H1 (cell line): Measurements from ENCODE around the gene UBE4A. TPM values are rescaled to one million over a fixed set of nuclear protein-coding genes. Genes with fewer than 3 reads are reported as not detected.

Experiments used
- CTCF ChIA-PET: fragments of 300-600 bp; sonication (Branson Sonifier 250); formaldehyde crosslinking; loops from one replicate; lab custom pipeline; 2021; ENCODE audit not compliant: partially characterized antibody; lab: Charles Lee
- POLR2A ChIA-PET: fragments of 300-600 bp; sonication (Branson Sonifier 250); formaldehyde crosslinking; loops from one replicate; lab custom pipeline; 2021; ENCODE audit warnings: inconsistent platforms; ENCODE audit not compliant: partially characterized antibody; lab: Charles Lee
- DNase-seq, 2 experiments: peaks; one replicate each; pipeline versions ENCODE4 v3.0.0 to v3.0.0-alpha.2; 2010 to 2022; ENCODE audit warnings: low spot score in 2 of 2, low read depth in 1 of 2, mixed read lengths in 1 of 2
- FAIRE-seq: peaks from 2 replicates; lab custom pipeline; 2011; peaks lifted over from hg19 to GRCh38; lab: Jason Lieb, UNC
- H2AFZ ChIP-seq: 2 replicates; pipeline ENCODE4 v1.8.1; 2012; ENCODE audit warnings: low read length, inconsistent platforms
- H2AK5ac ChIP-seq: 2 replicates; pipeline ENCODE4 v1.6.1; 2013; ENCODE audit warnings: low read depth, low read length
- H2BK120ac ChIP-seq: replicated peaks from 2 replicates; pipeline ENCODE3; 2013; ENCODE audit warnings: low read depth, low read length, inconsistent platforms
- H2BK12ac ChIP-seq: 2 replicates; pipeline ENCODE4 v1.6.1; 2013; ENCODE audit warnings: low read depth, low read length
- H2BK15ac ChIP-seq: 2 replicates; pipeline ENCODE4 v1.6.1; 2013; ENCODE audit warnings: low read length
- H2BK20ac ChIP-seq: 2 replicates; pipeline ENCODE4 v1.6.1; 2013; ENCODE audit warnings: low read length
- H2BK5ac ChIP-seq: 2 replicates; pipeline ENCODE4 v1.6.1; 2013; ENCODE audit warnings: low read depth, low read length
- H3K14ac ChIP-seq: 2 replicates; pipeline ENCODE4 v1.6.1; 2013; ENCODE audit warnings: inconsistent platforms; ENCODE audit not compliant: insufficient read length
- H3K18ac ChIP-seq: 2 replicates; pipeline ENCODE4 v1.6.1; 2013; ENCODE audit warnings: low read length; ENCODE audit errors: extremely low read depth
- H3K23ac ChIP-seq: 2 replicates; pipeline ENCODE4 v1.6.1; 2013; ENCODE audit warnings: inconsistent platforms; ENCODE audit not compliant: insufficient read length
- H3K23me2 ChIP-seq: 2 replicates; pipeline ENCODE4 v1.6.1; 2013; ENCODE audit warnings: low read depth, low read length
- H3K27ac ChIP-seq: 2 replicates; pipeline ENCODE4 v1.6.1; 2011; ENCODE audit warnings: low read depth, low read length, inconsistent platforms
- H3K27me3 ChIP-seq, 4 experiments: replicated peaks in 1 of 4; 1 replicate in 1 of 4; 2 replicates in 3 of 4; pipeline versions ENCODE4 v1.6.1 to v1.8.1; 2011 to 2013; ENCODE audit warnings: low read length in 3 of 4, mild to moderate bottlenecking in 3 of 4, inconsistent platforms in 2 of 4, mixed read lengths in 2 of 4, moderate library complexity in 1 of 4; ENCODE audit not compliant: control insufficient read depth in 3 of 4, insufficient read depth in 3 of 4; ENCODE audit errors: extremely low read depth in 1 of 4
- H3K36me3 ChIP-seq, 4 experiments: 2 replicates each; pipeline versions ENCODE4 v1.6.1 to v1.8.1; 2011 to 2013; ENCODE audit warnings: mild to moderate bottlenecking in 4 of 4, low read length in 3 of 4, moderate library complexity in 2 of 4, control low read depth in 1 of 4, inconsistent platforms in 1 of 4; ENCODE audit not compliant: insufficient read depth in 4 of 4, control insufficient read depth in 2 of 4
- H3K4ac ChIP-seq: replicated peaks from 2 replicates; pipeline ENCODE3; 2013; ENCODE audit warnings: low read length, low read depth, mixed read lengths, inconsistent platforms; ENCODE audit not compliant: insufficient read length
- H3K4me1 ChIP-seq, 4 experiments: replicated peaks in 1 of 4; 1 replicate in 1 of 4; 2 replicates in 3 of 4; pipeline versions ENCODE4 v1.6.1 to v1.8.1; 2011 to 2013; ENCODE audit warnings: low read length in 3 of 4, inconsistent platforms in 2 of 4, mixed read lengths in 1 of 4; ENCODE audit not compliant: insufficient read depth in 4 of 4, control insufficient read depth in 3 of 4
- H3K4me2 ChIP-seq, 2 experiments: 2 replicates each; pipeline versions ENCODE4 v1.6.1 to v1.8.1; 2011 to 2013; ENCODE audit warnings: low read depth in 2 of 2, low read length in 2 of 2, control low read depth in 1 of 2, inconsistent platforms in 1 of 2, mild to moderate bottlenecking in 1 of 2; ENCODE audit not compliant: insufficient read depth in 1 of 2
- H3K4me3 ChIP-seq, 4 experiments: fragments of 200-600, 300-600 bp in 1 of 4; sonication (generic), shearing (Covaris generic), sonication (Bioruptor Twin) in 1 of 4; 2 replicates each; pipeline versions ENCODE4 v1.5.1 to v1.8.1; 2011 to 2016; ENCODE audit warnings: low read length in 4 of 4, low read depth in 3 of 4, control low read depth in 2 of 4, inconsistent platforms in 2 of 4, mild to moderate bottlenecking in 2 of 4, mixed read lengths in 1 of 4, moderate library complexity in 1 of 4; ENCODE audit not compliant: insufficient read depth in 2 of 4; ENCODE audit errors: extremely low read depth in 1 of 4
- H3K56ac ChIP-seq: replicated peaks from 2 replicates; pipeline ENCODE3; 2013; ENCODE audit warnings: low read depth, mild to moderate bottlenecking, mixed read lengths, low read length, inconsistent platforms; ENCODE audit not compliant: insufficient read length
- H3K79me1 ChIP-seq: 2 replicates; pipeline ENCODE4 v1.6.1; 2013; ENCODE audit warnings: low read depth, low read length, control low read depth
- H3K79me2 ChIP-seq, 2 experiments: 2 replicates each; pipeline versions ENCODE4 v1.6.1 to v1.8.1; 2012 to 2013; ENCODE audit warnings: low read length in 2 of 2, mild to moderate bottlenecking in 2 of 2, inconsistent platforms in 1 of 2; ENCODE audit not compliant: insufficient read depth in 2 of 2, control insufficient read depth in 1 of 2
- H3K9ac ChIP-seq, 4 experiments: replicated peaks in 1 of 4; 1 replicate in 1 of 4; 2 replicates in 3 of 4; pipeline versions ENCODE4 v1.6.1 to v1.8.1; 2011 to 2013; ENCODE audit warnings: low read depth in 3 of 4, low read length in 3 of 4, control low read depth in 2 of 4, mild to moderate bottlenecking in 2 of 4, moderate library complexity in 2 of 4, inconsistent platforms in 1 of 4; ENCODE audit errors: extremely low read depth in 1 of 4
- H3K9me3 ChIP-seq, 2 experiments: 2 replicates each; pipeline versions ENCODE4 v1.6.1 to v1.8.1; 2012 to 2013; ENCODE audit warnings: mild to moderate bottlenecking in 2 of 2, moderate library complexity in 2 of 2, control low read depth in 1 of 2, inconsistent platforms in 1 of 2, low read depth in 1 of 2, low read length in 1 of 2, mixed read lengths in 1 of 2; ENCODE audit not compliant: insufficient read depth in 2 of 2
- H4K20me1 ChIP-seq, 2 experiments: replicated peaks in 1 of 2; 2 replicates each; pipeline versions ENCODE3 to v1.8.1; 2011 to 2013; ENCODE audit warnings: inconsistent platforms in 2 of 2, low read length in 2 of 2, mild to moderate bottlenecking in 1 of 2; ENCODE audit not compliant: insufficient read depth in 2 of 2, control insufficient read depth in 1 of 2
- H4K5ac ChIP-seq: 2 replicates; pipeline ENCODE4 v1.6.1; 2013; ENCODE audit warnings: low read length, low read depth, mixed read lengths, inconsistent platforms; ENCODE audit not compliant: insufficient read length
- H4K8ac ChIP-seq: 2 replicates; pipeline ENCODE4 v1.8.0; 2013; ENCODE audit warnings: mild to moderate bottlenecking, moderate library complexity, low read length, inconsistent platforms; ENCODE audit not compliant: insufficient read depth; ENCODE audit errors: extremely low read depth
- H4K91ac ChIP-seq: replicated peaks from 2 replicates; pipeline ENCODE3; 2013; ENCODE audit warnings: low read length, mixed read lengths, inconsistent platforms; ENCODE audit not compliant: insufficient read length
- BRCA1 ChIP-seq: IDR thresholded peaks from 2 replicates; pipeline ENCODE4 v1.6.1; 2012; ENCODE audit warnings: low read depth, low read length, improper control_type of control experiment
- CBX5 ChIP-seq: fragments of 300-800, 300-1000 bp; sonication (generic); IDR thresholded peaks from 2 replicates; pipeline ENCODE4 v1.7.1; 2016; ENCODE audit warnings: antibody characterized with exemption, low read length, low read depth
- EZH2 ChIP-seq: fragments of 200-600 bp; sonication (generic); IDR thresholded peaks from 2 replicates; pipeline ENCODE4 v1.7.1; 2012; ENCODE audit warnings: low read depth, mild to moderate bottlenecking, moderate library complexity, low read length, inconsistent platforms; ENCODE audit not compliant: severe bottlenecking
- JUN ChIP-seq: IDR thresholded peaks from 2 replicates; pipeline ENCODE4 v1.6.1; 2011; ENCODE audit warnings: low read depth, mild to moderate bottlenecking, improper control_type of control experiment, low read length
- KDM5A ChIP-seq: fragments of 200-600 bp; IDR thresholded peaks from 2 replicates; pipeline ENCODE4 v1.7.1; 2012; ENCODE audit warnings: mild to moderate bottlenecking, low read length, inconsistent platforms, mixed read lengths
- RFX5 ChIP-seq: IDR thresholded peaks from 2 replicates; pipeline ENCODE4 v1.6.1; 2011; ENCODE audit warnings: low read depth, low read length, improper control_type of control experiment, borderline replicate concordance
- RXRA ChIP-seq: IDR thresholded peaks from 2 replicates; pipeline ENCODE4 v1.6.1; 2011; ENCODE audit warnings: low read depth, mild to moderate bottlenecking, low read length, moderate library complexity; ENCODE audit not compliant: insufficient read depth
- SIX5 ChIP-seq: IDR thresholded peaks from 2 replicates; pipeline ENCODE4 v1.6.1; 2011; ENCODE audit warnings: mild to moderate bottlenecking, low read depth, low read length
- YY1 ChIP-seq: IDR thresholded peaks from 2 replicates; pipeline ENCODE4 v1.6.1; 2011; ENCODE audit warnings: low read depth, mild to moderate bottlenecking, low read length
- WGBS, 2 experiments: shearing (Covaris generic) in 1 of 2; methylation state at CpG; one replicate each; pipeline versions ENCODE4 v1.1.6 to v1.1.7; 2013 to 2015; ENCODE audit warnings: low lambda C conversion rate in 2 of 2, mixed read lengths in 2 of 2, inconsistent platforms in 1 of 2, low coverage in 1 of 2, missing lambda C conversion rate in 1 of 2; ENCODE audit not compliant: insufficient replicate concordance in 2 of 2, insufficient coverage in 1 of 2, insufficient read length in 1 of 2; ENCODE audit errors: extremely low coverage in 1 of 2, missing lambda C conversion rate in 1 of 2; 5-methylcytosine and 5-hydroxymethylcytosine counted together
- polyA plus RNA-seq, 7 experiments: library from polyadenylated mRNA; depleted of rRNA in 3 of 7; stranded (reverse) in 5 of 7; unstranded in 2 of 7; fragments of >200 nt in 5 of 7; fragments of 200-250 nt in 2 of 7; gene quantifications; 1 replicate in 5 of 7; 2 replicates in 1 of 7; 4 replicates in 1 of 7; pipeline versions ENCODE4 v1.2.1 to v1.2.3, GENCODE V29; 2011 to 2013; ENCODE audit warnings: missing spikeins in 2 of 7, mixed read lengths in 2 of 7
- total RNA-seq: library from RNA; stranded (reverse); fragmentation: NEBNext Ultra II Directional; extraction: Animal tissue kit (Norgen Biotek cat#: 25700); gene quantifications from 2 replicates; pipeline ENCODE4 v1.2.1, GENCODE V29; 2021
- TF ChIP-seq, protein P1 (sequence below): IDR thresholded peaks from 2 replicates; pipeline ENCODE4 v1.6.1; 2012; ENCODE audit warnings: inconsistent platforms

UBE4A gene
- total and polyA plus RNA-seq, 2 of the 8 experiments (the other 6 are each of a cell fraction or from before 2014, with no cell fraction given): 11.3 to 34.5 TPM

DNA sequence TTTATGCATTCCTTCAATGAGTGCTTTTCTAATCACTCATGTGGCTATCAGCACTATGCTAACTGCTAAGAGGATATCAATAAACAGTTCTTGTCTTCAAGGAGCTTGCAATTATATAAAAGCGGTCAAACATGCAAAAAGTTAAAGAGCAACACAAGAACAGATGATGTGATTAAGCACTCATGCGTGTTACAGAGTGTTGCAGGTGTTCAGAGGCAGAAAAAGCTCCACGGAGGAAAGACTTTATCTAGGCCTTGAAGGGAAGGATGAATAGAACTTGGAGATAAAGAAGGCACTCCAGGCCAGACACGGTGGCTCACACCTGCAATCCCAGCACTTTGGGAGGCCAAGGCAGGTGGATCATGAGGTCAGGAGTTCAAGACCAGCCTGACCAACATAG, 41.3 kb upstream of the UBE4A start:
- 87% methylated on average over 4 of the region's 4 CpGs; no CpG with 5 or more reads in 1 of the 2 experiments for WGBS, 2 experiments
- H2BK20ac ChIP-seq: no peak overlapping the region
- H3K18ac ChIP-seq: no peak overlapping the region
- H2AK5ac ChIP-seq: no peak overlapping the region
- no peak overlapping the region for H3K4ac ChIP-seq
- no peak for FAIRE-seq
- no peak overlapping the region for H4K5ac ChIP-seq
- peaks cover 9% of the 10 kb centered on the region; the same call in 1 of the 2 replicates for H3K23me2 ChIP-seq
- no peaks in the 10 kb centered on the region for H3K36me3 ChIP-seq
- no peak overlapping the region for H2AFZ ChIP-seq
- no peak overlapping the region for H3K4me2 ChIP-seq
- H3K27ac ChIP-seq: no peak overlapping the region
- no peaks in the 10 kb centered on the region for H3K9me3 ChIP-seq
- CTCF ChIA-PET: interaction anchor here (1.6 kb wide), 1 partner anchor 147 kb away, joined by 4 read pairs; no protein-coding TSS in a partner anchor
- no peak overlapping the region for H3K4me3 ChIP-seq
- H4K91ac ChIP-seq: no peak overlapping the region
- H2BK5ac ChIP-seq: no peak overlapping the region
- no peak overlapping the region for H2BK15ac ChIP-seq
- H2BK120ac ChIP-seq: no peak overlapping the region
- DNase-seq: no peak
- no peaks in the 10 kb centered on the region for H3K79me1 ChIP-seq
- H3K56ac ChIP-seq: no peak overlapping the region
- no peak overlapping the region for H2BK12ac ChIP-seq
- no peak overlapping the region for H3K23ac ChIP-seq
- H4K20me1 ChIP-seq: no peaks in the 10 kb centered on the region
- peaks cover 7 to 11% (median 7%) of the 10 kb centered on the region in 4 experiments for H3K4me1 ChIP-seq
- H3K27me3 ChIP-seq: peaks cover 0 to 4% (median 0%) of the 10 kb centered on the region in 4 experiments; a peak in 2 of 7 replicates
- H3K9ac ChIP-seq: no peak overlapping the region
- TF ChIP-seq YY1 (no peak), SIX5 (no peak), KDM5A (no peak), JUN (no peak), RXRA (no peak), CBX5 (no peak), EZH2 (no peak), RFX5 (no peak), BRCA1 (no peak)
- TF ChIP-seq, protein P1, sequence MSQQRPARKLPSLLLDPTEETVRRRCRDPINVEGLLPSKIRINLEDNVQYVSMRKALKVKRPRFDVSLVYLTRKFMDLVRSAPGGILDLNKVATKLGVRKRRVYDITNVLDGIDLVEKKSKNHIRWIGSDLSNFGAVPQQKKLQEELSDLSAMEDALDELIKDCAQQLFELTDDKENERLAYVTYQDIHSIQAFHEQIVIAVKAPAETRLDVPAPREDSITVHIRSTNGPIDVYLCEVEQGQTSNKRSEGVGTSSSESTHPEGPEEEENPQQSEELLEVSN: no peak
- TF ChIP-seq, all 59 proteins: peak for 0
- no peak overlapping the region for H3K14ac ChIP-seq
- POLR2A ChIA-PET: no interaction called here
- H3K79me2 ChIP-seq: no peaks in the 10 kb centered on the region
- H4K8ac ChIP-seq: no peak overlapping the region
